MG63 (cell line): ENCODE data around the gene PTPRQ. TPM values are rescaled to one million over a fixed set of nuclear protein-coding genes. Genes with fewer than 3 reads are reported as not detected.

Experiments used
- DNase-seq: peaks from one replicate; pipeline ENCODE4 v3.0.0-alpha.2; 2020
- H3K27me3 ChIP-seq: fragments of 250-450 bp; sonication (Bioruptor Pico); 2 replicates; pipeline ENCODE4 v1.5.1; 2020; ENCODE audit warnings: mild to moderate bottlenecking, moderate library complexity
- H3K36me3 ChIP-seq: fragments of 250-450 bp; sonication (Bioruptor Pico); 2 replicates; pipeline ENCODE4 v1.5.1; 2020; ENCODE audit warnings: mild to moderate bottlenecking, moderate library complexity
- H3K4me3 ChIP-seq: fragments of 250-450 bp; sonication (Bioruptor Pico); 2 replicates; pipeline ENCODE4 v1.5.1; 2020; ENCODE audit warnings: mild to moderate bottlenecking, moderate library complexity
- H3K9me3 ChIP-seq: fragments of 250-450 bp; sonication (Bioruptor Pico); 2 replicates; pipeline ENCODE4 v1.5.1; 2020; ENCODE audit warnings: mild to moderate bottlenecking, moderate library complexity
- total RNA-seq: library from RNA; depleted of rRNA; stranded (reverse); fragments of >200 nt; shearing (Covaris generic); gene quantifications from 2 replicates; pipeline ENCODE4 v1.2.3, GENCODE V29; 2014; ENCODE audit warnings: low replicate concordance

Gene PTPRQ
- total RNA-seq, 1 experiment from 2014 or later = 4.0 TPM

- Histone ChIP-seq H3K27me3 (no peaks in the 10 kb centered on the region), H3K9me3 (no peaks in the 10 kb centered on the region), H3K36me3 (no peaks in the 10 kb centered on the region), H3K4me3 (no peak overlapping the region)
- DNase-seq = no peak
Observed at GRCh38 chr12:80697270-80697887, 253.3 kb downstream of the PTPRQ start.

GRCh38 chr12:80698256-80698655 is 254.2 kb downstream of the PTPRQ start:
- Histone ChIP-seq H3K27me3 (no peaks in the 10 kb centered on the region), H3K4me3 (no peak overlapping the region), H3K36me3 (no peaks in the 10 kb centered on the region), H3K9me3 (no peaks in the 10 kb centered on the region)
- DNase-seq = no peak

DNA sequence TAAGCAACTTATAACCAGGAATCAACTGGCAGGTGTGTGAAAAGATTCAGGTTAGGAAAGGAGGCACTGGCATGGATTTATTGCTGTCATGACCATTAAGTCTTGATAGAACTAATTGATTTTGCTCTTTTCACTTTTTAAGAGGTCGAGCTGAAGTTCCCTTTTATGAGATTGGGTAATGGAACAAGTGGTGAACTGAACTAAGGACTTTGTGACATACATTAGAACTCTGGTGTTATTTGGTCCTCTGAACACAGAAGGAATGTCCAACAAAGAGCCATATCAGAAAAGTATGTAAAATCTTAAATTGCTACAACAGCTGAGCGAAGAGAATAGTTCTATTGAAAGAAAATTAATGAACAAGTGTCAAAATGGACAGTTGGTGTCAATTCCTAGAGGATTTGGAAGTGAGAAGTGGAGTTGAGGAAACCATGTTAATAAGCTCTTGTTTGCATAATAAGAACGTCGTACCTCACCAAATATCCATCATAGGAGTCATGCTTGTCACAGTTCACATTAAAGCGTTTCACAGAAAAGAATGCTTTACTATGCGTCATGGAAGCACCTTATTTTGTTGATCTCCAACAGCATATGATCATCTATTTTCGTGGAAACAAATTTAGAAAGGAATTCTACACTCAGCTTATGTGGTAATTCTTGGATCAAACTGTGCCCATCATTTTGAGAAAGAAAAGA is 255.0 kb downstream of the PTPRQ start:
- no peak for DNase-seq
- H3K36me3 ChIP-seq = no peaks in the 10 kb centered on the region

DNA sequence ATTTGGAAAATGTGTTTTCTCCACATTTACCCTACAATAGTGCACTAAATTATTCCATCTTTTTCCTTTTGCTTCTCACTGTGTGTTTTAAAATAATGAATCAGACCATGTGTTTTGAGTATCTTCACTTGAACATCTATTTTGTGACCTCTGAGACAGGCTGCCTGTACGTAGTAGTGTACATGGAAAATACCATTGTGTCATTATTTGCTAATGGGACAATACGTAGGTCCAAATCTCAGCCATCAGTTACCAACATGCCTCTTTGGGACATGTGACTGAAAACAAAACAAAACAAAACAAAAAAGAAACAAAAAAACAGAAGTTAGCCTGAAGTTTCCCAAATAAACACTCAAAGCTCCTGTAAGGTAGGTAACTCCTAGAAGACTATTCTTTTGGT is 256.3 kb downstream of the PTPRQ start:
- no peaks in the 10 kb centered on the region for H3K9me3 ChIP-seq
- DNase-seq = no peak
- H3K4me3 ChIP-seq = no peak overlapping the region
- H3K27me3 ChIP-seq = no peaks in the 10 kb centered on the region
- H3K36me3 ChIP-seq = no peaks in the 10 kb centered on the region

More for the DNA sequence above, 255.0 kb downstream of the PTPRQ start:
- Histone ChIP-seq H3K9me3 (no peaks in the 10 kb centered on the region), H3K4me3 (no peak overlapping the region), H3K27me3 (no peaks in the 10 kb centered on the region)

DNA sequence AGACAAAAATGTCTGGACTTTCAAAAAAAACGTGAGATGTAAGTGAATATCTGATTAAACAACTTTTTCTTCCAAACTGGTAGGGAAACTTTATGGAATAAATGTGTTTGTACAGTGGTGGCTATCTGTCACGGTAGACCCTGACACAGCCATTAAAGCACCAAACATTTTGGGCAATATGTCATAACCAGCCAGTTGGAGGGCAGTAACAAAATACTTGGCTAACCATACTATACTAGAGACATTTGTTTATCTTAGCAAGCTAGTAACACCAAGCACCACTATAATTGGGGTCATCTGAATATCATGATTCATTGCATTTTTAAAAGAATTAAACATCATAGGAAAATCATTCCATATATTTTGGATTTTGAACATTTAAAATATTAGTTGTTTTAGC is 257.4 kb downstream of the PTPRQ start:
- DNase-seq = peak; percentile 23
- H3K36me3 ChIP-seq = no peaks in the 10 kb centered on the region
- no peaks in the 10 kb centered on the region for H3K9me3 ChIP-seq
- no peaks in the 10 kb centered on the region for H3K27me3 ChIP-seq
- no peak overlapping the region for H3K4me3 ChIP-seq

- Histone ChIP-seq H3K9me3 (no peaks in the 10 kb centered on the region), H3K4me3 (no peak overlapping the region), H3K36me3 (no peaks in the 10 kb centered on the region), H3K27me3 (no peaks in the 10 kb centered on the region)
- DNase-seq = peak; percentile 42
Observed at GRCh38 chr12:80702889-80703805, 259.1 kb downstream of the PTPRQ start.

GRCh38 chr12:80704420-80704819 is 260.4 kb downstream of the PTPRQ start:
- DNase-seq = no peak
- no peak overlapping the region for H3K4me3 ChIP-seq

GRCh38 chr12:80707126-80707829 is 263.2 kb downstream of the PTPRQ start, which contains the start of gene MYF6:
MYF6 (plus strand) TSS chr12:80707634; CDS start chr12:80707720, 86 bp downstream.
- Histone ChIP-seq H3K9me3 (no peaks in the 10 kb centered on the region), H3K36me3 (no peaks in the 10 kb centered on the region), H3K27me3 (no peaks in the 10 kb centered on the region), H3K4me3 (no peak within 1 kb of the TSS)
- DNase-seq = no peak

More at GRCh38 chr12:80704420-80704819, 260.4 kb downstream of the PTPRQ start:
- Histone ChIP-seq H3K9me3 (no peaks in the 10 kb centered on the region), H3K36me3 (no peaks in the 10 kb centered on the region), H3K27me3 (no peaks in the 10 kb centered on the region)

DNA sequence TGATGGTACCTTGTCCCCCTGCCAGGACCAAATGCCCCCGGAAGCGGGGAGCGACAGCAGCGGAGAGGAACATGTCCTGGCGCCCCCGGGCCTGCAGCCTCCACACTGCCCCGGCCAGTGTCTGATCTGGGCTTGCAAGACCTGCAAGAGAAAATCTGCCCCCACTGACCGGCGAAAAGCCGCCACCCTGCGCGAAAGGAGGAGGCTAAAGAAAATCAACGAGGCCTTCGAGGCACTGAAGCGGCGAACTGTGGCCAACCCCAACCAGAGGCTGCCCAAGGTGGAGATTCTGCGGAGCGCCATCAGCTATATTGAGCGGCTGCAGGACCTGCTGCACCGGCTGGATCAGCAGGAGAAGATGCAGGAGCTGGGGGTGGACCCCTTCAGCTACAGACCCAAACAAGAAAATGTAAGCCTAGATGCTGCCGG is 263.8 kb downstream of the PTPRQ start:
- Histone ChIP-seq H3K27me3 (no peaks in the 10 kb centered on the region), H3K36me3 (no peaks in the 10 kb centered on the region), H3K9me3 (no peaks in the 10 kb centered on the region), H3K4me3 (no peak overlapping the region)
- no peak for DNase-seq

DNA sequence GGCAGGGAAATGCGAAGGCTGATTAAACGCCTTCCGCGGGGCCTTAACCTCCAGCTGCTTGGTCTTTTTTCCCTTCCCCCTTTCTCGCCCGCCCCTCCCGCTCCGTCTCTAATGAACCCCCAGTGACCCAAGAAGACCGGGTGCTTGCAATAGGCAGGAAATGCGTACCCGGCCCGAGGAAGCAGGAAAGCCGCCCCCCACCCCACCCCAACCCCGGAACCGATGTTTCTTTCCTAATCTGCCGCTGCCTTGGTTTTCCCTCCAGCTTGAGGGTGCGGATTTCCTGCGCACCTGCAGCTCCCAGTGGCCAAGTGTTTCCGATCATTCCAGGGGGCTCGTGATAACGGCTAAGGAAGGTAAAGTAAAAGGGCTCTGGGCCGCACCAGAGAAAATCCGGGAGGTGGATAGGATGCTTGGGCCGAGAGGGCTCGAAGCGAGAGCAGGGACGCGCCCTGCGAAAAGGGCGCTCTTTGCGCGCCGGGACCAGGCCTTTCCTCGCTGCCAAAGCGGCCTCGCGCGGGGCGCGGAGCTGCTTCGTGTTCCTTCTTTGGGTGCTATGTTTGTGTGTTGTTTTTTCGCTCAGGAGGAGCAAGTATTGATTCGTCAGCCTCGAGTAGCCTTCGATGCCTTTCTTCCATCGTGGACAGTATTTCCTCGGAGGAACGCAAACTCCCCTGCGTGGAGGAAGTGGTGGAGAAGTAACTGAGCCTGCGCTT is 264.4 kb downstream of the PTPRQ start:
- no peaks in the 10 kb centered on the region for H3K27me3 ChIP-seq
- no peak for DNase-seq
- H3K4me3 ChIP-seq = no peak overlapping the region
- no peaks in the 10 kb centered on the region for H3K9me3 ChIP-seq
- no peaks in the 10 kb centered on the region for H3K36me3 ChIP-seq

GRCh38 chr12:80708975-80709328 is 264.9 kb downstream of the PTPRQ start:
- Histone ChIP-seq H3K9me3 (no peaks in the 10 kb centered on the region), H3K27me3 (no peaks in the 10 kb centered on the region), H3K4me3 (no peak overlapping the region), H3K36me3 (no peaks in the 10 kb centered on the region)
- DNase-seq = no peak

DNA sequence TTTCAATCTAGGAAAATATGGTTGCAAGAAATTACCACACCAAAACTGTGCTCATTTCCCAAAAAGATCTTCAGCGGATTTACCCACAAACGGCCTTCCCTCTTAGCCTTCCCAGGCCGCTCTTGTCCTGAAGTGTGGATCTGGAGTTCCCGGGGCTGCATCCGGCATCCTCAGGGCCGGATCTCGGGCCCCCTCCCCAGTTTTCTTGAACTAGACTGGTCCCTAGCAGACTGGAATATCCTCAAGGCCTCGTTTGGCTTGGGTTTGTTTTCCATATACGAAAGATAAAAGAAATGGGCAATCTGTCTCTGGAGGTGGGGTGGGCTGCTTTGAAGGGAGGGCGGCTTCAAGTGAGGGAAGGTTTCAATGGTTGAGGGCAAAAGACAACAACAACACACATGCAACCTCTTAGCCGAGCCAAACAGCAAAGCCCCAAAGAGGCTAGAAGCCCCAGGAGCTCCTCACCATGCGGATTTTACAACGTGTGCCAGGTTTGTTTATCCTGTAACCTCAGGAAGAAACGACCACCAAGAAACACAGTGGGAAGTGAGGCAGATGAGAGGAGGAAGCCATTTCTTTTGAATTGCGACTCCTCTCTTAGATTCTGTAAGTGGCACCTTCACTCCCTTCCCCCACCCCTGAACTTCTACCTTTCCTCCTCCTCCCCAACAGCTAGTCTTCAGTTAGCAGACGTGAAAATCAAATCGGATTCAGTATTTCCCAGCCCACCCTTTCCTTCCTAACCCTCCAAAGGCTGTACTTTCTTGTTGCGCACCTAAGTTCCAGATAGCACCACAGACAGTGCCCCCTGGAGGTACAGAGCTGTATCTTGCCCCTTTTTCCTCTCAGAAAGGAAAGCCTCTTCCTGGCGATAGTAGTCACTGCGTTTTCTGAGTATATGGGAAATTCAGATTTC is 266.0 kb downstream of the PTPRQ start:
- no peaks in the 10 kb centered on the region for H3K27me3 ChIP-seq
- no peaks in the 10 kb centered on the region for H3K9me3 ChIP-seq
- H3K36me3 ChIP-seq = no peaks in the 10 kb centered on the region
- no peak overlapping the region for H3K4me3 ChIP-seq
- DNase-seq = no peak

DNA sequence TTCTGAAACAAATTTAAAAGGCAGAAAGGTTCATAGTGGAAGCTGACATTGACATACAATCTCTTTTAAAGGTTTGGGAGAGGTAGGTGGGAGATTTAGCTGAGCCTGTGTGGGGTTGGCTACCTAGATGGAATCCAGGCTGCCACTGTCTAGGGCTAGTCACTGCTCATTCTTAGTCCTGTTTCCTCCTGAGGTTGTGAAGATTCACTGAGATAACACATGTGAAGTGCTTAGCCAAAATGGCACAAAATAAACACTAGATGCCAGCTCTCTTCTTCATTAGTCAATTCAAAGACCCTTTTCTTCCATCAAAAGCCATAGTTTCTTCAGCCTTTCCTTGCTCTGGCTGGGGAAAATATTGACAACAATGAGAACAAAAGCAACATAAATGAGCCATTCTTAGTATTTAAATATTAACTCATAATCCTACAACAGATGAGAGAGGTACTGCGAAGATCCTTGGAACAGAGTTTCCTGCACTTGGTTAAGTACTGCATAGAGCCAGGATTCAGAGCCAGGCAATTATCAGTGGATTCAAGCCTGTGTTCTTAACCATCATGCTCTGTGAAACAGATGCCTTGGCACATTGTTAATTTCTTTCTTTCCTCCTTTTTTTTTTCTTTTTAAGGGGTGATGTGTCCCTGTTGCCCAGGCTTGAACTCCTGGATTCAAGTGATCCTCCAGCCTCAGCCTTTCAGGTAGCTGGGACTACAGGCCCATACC is 266.9 kb downstream of the PTPRQ start:
- no peak for DNase-seq
- Histone ChIP-seq H3K4me3 (no peak overlapping the region), H3K27me3 (no peaks in the 10 kb centered on the region), H3K36me3 (no peaks in the 10 kb centered on the region), H3K9me3 (no peaks in the 10 kb centered on the region)

GRCh38 chr12:80711866-80712265 is 267.8 kb downstream of the PTPRQ start:
- H3K9me3 ChIP-seq = no peaks in the 10 kb centered on the region
- H3K4me3 ChIP-seq = no peak overlapping the region
- DNase-seq = no peak
- H3K36me3 ChIP-seq = no peaks in the 10 kb centered on the region
- H3K27me3 ChIP-seq = no peaks in the 10 kb centered on the region

DNA sequence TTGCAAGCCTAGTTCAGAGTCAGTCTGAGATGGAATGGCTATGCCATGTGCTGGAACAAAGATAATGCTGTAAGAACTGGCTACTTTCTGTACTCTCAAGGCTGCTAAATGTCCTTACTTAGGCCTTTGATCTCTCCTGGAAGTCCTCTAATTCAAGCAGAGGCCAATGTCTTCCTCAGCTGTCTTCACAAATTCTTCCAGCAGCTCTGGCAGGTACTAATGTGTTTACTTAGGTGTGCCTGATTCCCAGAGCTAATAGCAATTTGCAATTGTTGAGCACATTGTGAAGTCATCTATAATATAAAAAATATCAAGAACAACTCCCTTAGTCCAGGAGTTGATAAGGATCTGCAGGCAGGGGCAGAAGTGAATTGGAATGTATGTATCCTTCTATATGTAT is 268.8 kb downstream of the PTPRQ start:
- Histone ChIP-seq H3K9me3 (no peaks in the 10 kb centered on the region), H3K27me3 (no peaks in the 10 kb centered on the region), H3K4me3 (no peak overlapping the region), H3K36me3 (no peaks in the 10 kb centered on the region)
- no peak for DNase-seq
